Activated naive CD4-positive, alpha-beta T cell treated with anti-CD3 and anti-CD28 coated beads, Interleukin-2, amount 10 ng/mL, durations not matched to agents 7 days and 5 days (primary cell): Measurements from ENCODE around the gene NOTCH4.
A peak's percentile ranks its signal among the peaks of the same experiment; 100 is the strongest.
"Not testable (repeated sequence)": the region's sequence is repeated elsewhere in the genome, so short reads cannot be mapped to it uniquely, and the experiment has no call there.

Experiments
- CTCF ChIA-PET: fragments of 350-600 bp; sonication (Branson Sonifier 250); formaldehyde crosslinking; loops from one replicate; lab custom pipeline; 2021; ENCODE audit warnings: antibody characterized with exemption; lab: Charles Lee
- DNase-seq: peaks from one replicate; pipeline ENCODE4 v3.0.0-alpha.2; 2020
- H3K27ac Mint-ChIP-seq: one replicate; pipeline ENCODE4 v1.8.0; 2021; ENCODE audit warnings: mild to moderate bottlenecking, moderate library complexity, mixed read lengths
- H3K27me3 Mint-ChIP-seq: one replicate; pipeline ENCODE4 v1.8.0; 2021; ENCODE audit warnings: mild to moderate bottlenecking, mixed read lengths
- H3K36me3 Mint-ChIP-seq: one replicate; pipeline ENCODE4 v1.8.0; 2021; ENCODE audit warnings: mixed read lengths
- H3K4me1 Mint-ChIP-seq: one replicate; pipeline ENCODE4 v1.8.0; 2021; ENCODE audit warnings: mixed read lengths
- H3K4me3 Mint-ChIP-seq: one replicate; pipeline ENCODE4 v1.8.0; 2021; ENCODE audit warnings: mild to moderate bottlenecking, moderate library complexity, mixed read lengths
- H3K9me3 Mint-ChIP-seq: one replicate; pipeline ENCODE4 v1.8.0; 2021; ENCODE audit warnings: mixed read lengths

NOTCH4 gene

GRCh38 chr6:32194825-32195651 is 28.8 kb downstream of the NOTCH4 start:
- Mint-ChIP-seq H3K27ac (peak overlapping the region; percentile 99), H3K36me3 (peaks cover 27% of the 10 kb centered on the region), H3K27me3 (peaks cover 8% of the 10 kb centered on the region), H3K9me3 (no peaks in the 10 kb centered on the region), H3K4me1 (peaks cover 34% of the 10 kb centered on the region), H3K4me3 (peak overlapping the region; percentile 94)
- CTCF ChIA-PET: interaction anchor here (0.6 to 1.6 kb wide), 15 partner anchors 16 to 399 kb away, joined by 3 to 9 read pairs (median 3); partner anchors contain the start of genes RNF5 and VARS1
- DNase-seq: peak; percentile 61

DNA sequence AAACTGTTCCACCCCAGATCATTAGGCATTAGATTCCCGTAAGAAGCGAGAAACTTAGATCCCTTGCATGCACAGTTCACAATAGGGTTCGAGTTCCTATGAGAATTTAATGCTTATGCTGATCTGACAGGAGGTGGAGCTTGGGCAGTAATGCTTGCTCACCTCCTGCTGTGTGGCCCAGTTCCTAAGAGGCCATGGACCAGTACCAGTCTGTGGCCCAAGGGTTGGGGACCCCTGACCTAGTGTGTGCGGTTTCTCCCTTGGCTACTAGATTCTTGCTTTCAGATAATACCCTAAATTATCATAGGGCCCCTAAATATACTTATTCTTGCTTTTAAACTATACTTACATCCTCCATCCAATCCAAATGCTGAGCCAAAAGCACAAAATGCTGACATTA is 29.5 kb downstream of the NOTCH4 start:
- DNase-seq: no peak
- Mint-ChIP-seq H3K4me1 (peaks cover 34% of the 10 kb centered on the region), H3K9me3 (no peaks in the 10 kb centered on the region), H3K27me3 (peaks cover 8% of the 10 kb centered on the region), H3K36me3 (peaks cover 28% of the 10 kb centered on the region), H3K4me3 (peak overlapping the region; percentile 94), H3K27ac (no peak overlapping the region)
- CTCF ChIA-PET: interaction anchor here (0.6 to 1.6 kb wide), 4 partner anchors 40 to 408 kb away, joined by 3 to 4 read pairs (median 3); no protein-coding TSS in a partner anchor

GRCh38 chr6:32193096-32193495 is 30.8 kb downstream of the NOTCH4 start:
- CTCF ChIA-PET: interaction anchor here (0.8 to 1.6 kb wide), 3 partner anchors 11 to 64 kb away, joined by 3 to 6 read pairs (median 5); no protein-coding TSS in a partner anchor
- DNase-seq, H3K9me3 Mint-ChIP-seq, H3K27me3 Mint-ChIP-seq: not testable (repeated sequence)
- H3K36me3 Mint-ChIP-seq: peaks cover 39% of the 10 kb centered on the region
- H3K4me3 Mint-ChIP-seq: peak overlapping the region; percentile 100
- peak overlapping the region; percentile 98 for H3K27ac Mint-ChIP-seq
- peaks cover 46% of the 10 kb centered on the region for H3K4me1 Mint-ChIP-seq

DNA sequence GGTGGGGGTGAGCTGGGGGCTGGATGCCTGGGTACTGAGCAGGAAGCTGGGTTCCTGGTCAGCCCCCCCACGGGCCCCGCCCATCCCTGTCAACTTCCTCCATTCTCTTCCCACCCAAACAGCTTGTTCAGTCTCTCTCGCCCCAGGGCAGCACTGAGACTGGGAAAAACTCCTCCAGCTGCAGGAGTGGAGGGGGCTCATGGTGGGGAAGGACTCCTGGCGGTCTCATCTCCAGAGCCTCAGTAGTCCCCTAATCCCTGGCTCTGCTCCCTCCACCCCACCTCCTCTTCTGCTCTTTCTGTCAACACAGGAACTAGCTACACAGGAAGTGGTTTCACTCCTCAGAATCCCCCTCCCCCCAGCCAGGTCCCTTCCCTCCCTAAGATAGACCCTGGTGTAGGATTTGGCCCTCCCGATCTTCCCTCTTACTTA is 31.2 kb downstream of the NOTCH4 start, which contains the start of gene GPSM3:
TSS of gene GPSM3 (minus strand) at position 36 of the 432 bp plus-strand sequence. CDS start 130 bp downstream, outside the sequence.
- peak; percentile 79 for DNase-seq
- CTCF ChIA-PET: interaction anchor here (0.8 to 1.6 kb wide), 3 partner anchors 10 to 64 kb away, joined by 3 to 6 read pairs (median 5); no protein-coding TSS in a partner anchor
- H3K4me3 Mint-ChIP-seq: peak within 1 kb of the TSS; percentile 100
- peaks cover 43% of the 10 kb centered on the region for H3K36me3 Mint-ChIP-seq
- H3K27me3 Mint-ChIP-seq: peaks cover 5% of the 10 kb centered on the region
- H3K4me1 Mint-ChIP-seq: peaks cover 51% of the 10 kb centered on the region
- no peaks in the 10 kb centered on the region for H3K9me3 Mint-ChIP-seq
- H3K27ac Mint-ChIP-seq: peak within 1 kb of the TSS; percentile 98

DNA sequence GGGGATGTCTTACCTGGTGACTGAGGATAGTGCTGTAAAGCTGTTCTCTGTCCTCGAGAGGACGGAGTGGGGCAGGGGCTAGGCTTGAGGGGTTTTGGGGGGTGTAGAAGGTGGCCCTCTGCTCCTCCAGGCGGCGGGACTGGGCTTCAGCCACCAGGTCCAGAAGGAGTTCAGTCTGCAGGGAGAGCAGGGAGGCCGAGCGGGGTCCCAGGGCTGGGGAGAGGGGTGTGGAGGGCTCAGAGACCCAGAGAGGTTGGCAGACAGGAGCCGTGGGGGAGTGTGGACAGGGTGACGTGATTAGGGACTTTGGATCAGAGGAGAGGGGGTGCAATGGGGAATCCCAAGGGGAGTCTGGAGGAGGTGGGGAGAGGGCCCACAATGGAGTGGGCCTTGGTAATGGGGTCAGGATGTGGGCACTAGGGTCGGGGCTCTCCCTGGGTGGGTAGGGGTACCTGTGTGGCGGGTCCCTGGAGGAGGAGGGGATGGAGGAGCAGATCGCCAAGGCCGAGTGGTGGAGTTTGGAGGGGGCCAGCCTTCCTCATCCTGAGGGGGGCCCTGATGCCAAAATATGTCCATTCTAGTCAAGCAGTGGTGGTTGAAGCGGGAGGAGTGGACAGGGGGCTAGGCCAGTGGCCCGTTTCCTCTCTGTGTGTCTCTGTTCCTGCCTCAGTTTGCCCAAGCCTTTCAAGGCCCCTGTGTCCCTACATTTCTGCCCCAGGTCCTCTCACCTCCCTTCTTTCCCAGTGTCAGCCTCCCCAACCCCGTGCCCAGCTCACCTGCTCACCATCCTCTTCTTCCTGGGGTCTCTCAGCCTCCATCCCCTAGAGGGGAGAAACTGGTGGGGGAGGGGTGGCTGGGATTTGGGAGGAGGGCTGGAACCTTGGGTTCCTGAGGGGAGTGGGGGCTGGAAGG is 31.9 kb downstream of the NOTCH4 start:
- peaks cover 5% of the 10 kb centered on the region for H3K27me3 Mint-ChIP-seq
- DNase-seq: no peak
- H3K4me3 Mint-ChIP-seq: peak overlapping the region; percentile 100
- peak overlapping the region; percentile 98 for H3K27ac Mint-ChIP-seq
- H3K36me3 Mint-ChIP-seq: peaks cover 50% of the 10 kb centered on the region
- peaks cover 56% of the 10 kb centered on the region for H3K4me1 Mint-ChIP-seq
- H3K9me3 Mint-ChIP-seq: no peaks in the 10 kb centered on the region
- CTCF ChIA-PET: interaction anchor here (0.8 to 1.7 kb wide), 5 partner anchors 9 to 74 kb away, joined by 3 to 6 read pairs (median 5); no protein-coding TSS in a partner anchor

GRCh38 chr6:32190911-32191677 is 32.8 kb downstream of the NOTCH4 start:
- no peaks in the 10 kb centered on the region for H3K9me3 Mint-ChIP-seq
- H3K27me3 Mint-ChIP-seq: peaks cover 5% of the 10 kb centered on the region
- CTCF ChIA-PET: interaction anchor here (0.9 to 1.7 kb wide), 3 partner anchors 9 to 73 kb away, joined by 5 to 6 read pairs (median 5); no protein-coding TSS in a partner anchor
- H3K4me1 Mint-ChIP-seq: peaks cover 59% of the 10 kb centered on the region
- no peak for DNase-seq
- peak overlapping the region; percentile 98 for H3K27ac Mint-ChIP-seq
- peaks cover 58% of the 10 kb centered on the region for H3K36me3 Mint-ChIP-seq
- peak overlapping the region; percentile 100 for H3K4me3 Mint-ChIP-seq

DNA sequence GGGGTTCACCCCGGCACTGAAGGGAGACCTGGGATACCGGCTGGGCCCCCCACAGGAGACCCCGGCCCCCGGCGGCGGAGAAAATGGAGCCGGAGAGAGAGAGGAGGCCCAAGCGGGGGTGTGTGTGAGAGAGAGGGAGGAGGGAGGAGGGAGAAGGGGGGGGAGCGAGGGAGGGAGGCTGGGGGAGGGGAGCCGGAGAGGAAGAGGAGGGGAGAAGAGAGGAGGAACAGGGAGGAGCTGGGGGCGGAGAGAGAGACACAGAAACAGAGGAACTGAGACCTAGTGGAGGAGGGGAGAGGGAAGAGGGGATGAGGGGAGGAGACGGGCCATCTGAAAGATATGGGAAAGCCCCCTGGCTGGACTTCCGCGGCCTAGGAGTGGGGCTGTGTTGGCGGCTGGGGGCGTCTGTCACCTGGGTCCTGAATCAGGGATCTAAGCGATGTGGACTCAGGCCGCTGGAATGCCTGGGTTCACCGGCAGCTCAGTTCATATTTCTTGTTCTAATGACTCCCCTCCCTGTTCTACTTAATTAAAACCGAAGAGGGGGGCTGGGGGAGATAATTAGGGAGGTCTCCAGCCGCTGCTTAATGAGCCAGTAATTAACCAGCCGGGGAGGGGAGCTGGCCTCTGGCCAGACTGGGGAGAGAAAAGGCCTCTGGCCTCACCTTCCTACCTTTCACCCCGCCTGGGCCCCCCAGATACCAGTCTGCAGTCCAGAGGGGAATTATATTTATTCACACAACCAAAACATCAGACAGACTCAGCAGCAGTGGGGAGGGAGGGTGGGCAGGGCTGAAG is 33.6 kb downstream of the NOTCH4 start, which contains the start of gene PBX2:
TSS of gene PBX2 (minus strand) at position 149 of the 798 bp plus-strand sequence. CDS start 287 bp downstream, outside the sequence.
- Mint-ChIP-seq H3K9me3 (no peaks in the 10 kb centered on the region), H3K27ac (peak within 1 kb of the TSS; percentile 98), H3K36me3 (peaks cover 65% of the 10 kb centered on the region), H3K4me3 (peak within 1 kb of the TSS; percentile 100), H3K4me1 (peaks cover 63% of the 10 kb centered on the region), H3K27me3 (peaks cover 5% of the 10 kb centered on the region)
- CTCF ChIA-PET: interaction anchor here (0.9 to 1.7 kb wide), 3 partner anchors 8 to 72 kb away, joined by 5 to 6 read pairs (median 5); no protein-coding TSS in a partner anchor
- DNase-seq: peak; percentile 94

DNA sequence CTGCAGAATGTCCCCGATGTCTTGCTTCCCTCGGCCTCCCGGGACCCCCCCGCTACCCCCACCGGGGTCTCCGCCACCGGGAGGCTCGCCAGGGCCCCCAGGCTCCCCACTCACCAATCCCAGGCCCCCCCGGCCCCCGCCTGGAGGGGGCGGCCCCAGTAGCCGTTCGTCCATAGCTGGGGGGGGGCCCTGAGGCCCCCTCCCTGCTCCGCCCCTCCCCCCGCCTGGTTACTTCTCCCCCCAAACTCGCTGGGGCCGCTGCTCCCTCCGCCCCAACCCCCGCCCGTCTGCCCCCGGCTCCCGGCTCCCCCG is 34.2 kb downstream of the NOTCH4 start:
- peak overlapping the region; percentile 92 for H3K4me3 Mint-ChIP-seq
- no peaks in the 10 kb centered on the region for H3K9me3 Mint-ChIP-seq
- peak overlapping the region; percentile 90 for H3K27ac Mint-ChIP-seq
- CTCF ChIA-PET: no interaction called here
- peaks cover 57% of the 10 kb centered on the region for H3K4me1 Mint-ChIP-seq
- DNase-seq: no peak
- H3K36me3 Mint-ChIP-seq: peaks cover 65% of the 10 kb centered on the region
- H3K27me3 Mint-ChIP-seq: peaks cover 5% of the 10 kb centered on the region

DNA sequence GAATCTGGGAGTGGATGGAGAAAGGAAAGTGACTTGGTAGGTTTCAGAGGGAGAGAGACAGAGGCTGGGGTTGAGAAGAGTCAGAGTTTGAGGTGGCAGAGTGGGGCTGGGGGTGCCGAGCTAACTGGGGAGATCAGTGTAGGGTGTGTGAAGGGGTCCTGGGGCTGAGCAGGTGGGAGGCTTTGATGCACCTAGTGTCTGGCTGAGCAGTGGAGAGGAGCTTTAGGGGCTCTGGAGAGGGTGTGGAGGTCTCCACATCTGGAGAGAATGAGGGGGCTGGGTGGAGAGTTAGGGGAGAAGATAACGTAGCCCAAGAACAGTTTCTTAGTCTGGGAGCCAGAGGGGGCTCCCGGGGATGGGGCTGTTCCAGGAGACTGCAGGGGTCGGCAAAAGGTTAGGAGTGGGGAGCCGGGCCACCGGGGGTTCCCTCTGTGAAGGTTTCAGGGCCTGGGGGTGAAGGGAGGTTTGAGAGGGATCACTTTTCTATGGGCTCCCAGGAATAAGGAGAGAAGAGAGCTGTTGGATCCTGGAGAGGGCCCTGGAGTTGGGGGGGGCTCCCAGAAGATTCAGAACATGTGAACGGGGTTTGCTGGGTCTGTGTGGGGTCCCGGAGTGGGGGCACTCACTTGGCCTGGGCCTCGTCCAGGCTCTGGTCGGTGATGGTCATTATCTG is 34.7 kb downstream of the NOTCH4 start:
- no peak for DNase-seq
- Mint-ChIP-seq H3K27ac (peak overlapping the region; percentile 90), H3K9me3 (no peaks in the 10 kb centered on the region), H3K4me1 (peaks cover 52% of the 10 kb centered on the region), H3K4me3 (peak overlapping the region; percentile 92), H3K36me3 (peaks cover 66% of the 10 kb centered on the region), H3K27me3 (peaks cover 5% of the 10 kb centered on the region)
- CTCF ChIA-PET: no interaction called here

DNA sequence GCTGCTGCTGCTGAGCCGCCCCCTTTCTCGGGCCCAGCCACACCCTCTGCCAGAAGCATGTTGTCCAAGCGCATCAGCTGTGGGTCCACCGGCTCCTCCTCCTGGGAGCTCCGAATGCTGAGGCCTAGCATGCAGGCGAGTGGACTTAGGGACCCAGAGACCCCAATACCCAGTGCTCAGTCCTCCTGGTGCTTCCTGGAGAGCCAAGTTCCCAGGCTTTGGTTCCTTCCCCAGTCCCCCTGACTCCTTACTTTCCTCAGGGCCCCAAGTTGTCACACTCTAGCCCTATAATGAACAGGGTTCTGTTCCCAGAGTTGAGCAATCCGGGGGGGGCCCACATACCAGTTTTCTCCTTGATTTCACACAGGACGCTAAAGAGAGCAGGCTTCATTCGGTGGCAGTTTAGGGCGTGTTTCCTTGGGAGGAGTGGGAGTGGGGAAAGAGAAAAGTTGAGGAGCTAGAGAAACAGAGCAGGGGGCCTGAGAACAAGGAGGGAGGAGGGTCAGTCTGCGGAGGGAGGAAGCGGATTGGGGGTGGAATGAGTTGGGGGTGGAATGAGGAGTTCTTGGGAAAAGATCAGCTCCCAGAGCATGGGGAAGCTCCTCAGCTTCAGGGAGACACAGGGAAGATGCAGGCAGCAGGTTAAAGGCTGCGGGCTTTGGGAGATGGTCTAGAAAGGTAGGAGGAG is 35.3 kb downstream of the NOTCH4 start:
- peak overlapping the region; percentile 92 for H3K4me3 Mint-ChIP-seq
- DNase-seq: no peak
- CTCF ChIA-PET: no interaction called here
- H3K36me3 Mint-ChIP-seq: peaks cover 70% of the 10 kb centered on the region
- H3K4me1 Mint-ChIP-seq: peaks cover 45% of the 10 kb centered on the region
- peaks cover 5% of the 10 kb centered on the region for H3K27me3 Mint-ChIP-seq
- no peaks in the 10 kb centered on the region for H3K9me3 Mint-ChIP-seq
- H3K27ac Mint-ChIP-seq: peak overlapping the region; percentile 90

DNA sequence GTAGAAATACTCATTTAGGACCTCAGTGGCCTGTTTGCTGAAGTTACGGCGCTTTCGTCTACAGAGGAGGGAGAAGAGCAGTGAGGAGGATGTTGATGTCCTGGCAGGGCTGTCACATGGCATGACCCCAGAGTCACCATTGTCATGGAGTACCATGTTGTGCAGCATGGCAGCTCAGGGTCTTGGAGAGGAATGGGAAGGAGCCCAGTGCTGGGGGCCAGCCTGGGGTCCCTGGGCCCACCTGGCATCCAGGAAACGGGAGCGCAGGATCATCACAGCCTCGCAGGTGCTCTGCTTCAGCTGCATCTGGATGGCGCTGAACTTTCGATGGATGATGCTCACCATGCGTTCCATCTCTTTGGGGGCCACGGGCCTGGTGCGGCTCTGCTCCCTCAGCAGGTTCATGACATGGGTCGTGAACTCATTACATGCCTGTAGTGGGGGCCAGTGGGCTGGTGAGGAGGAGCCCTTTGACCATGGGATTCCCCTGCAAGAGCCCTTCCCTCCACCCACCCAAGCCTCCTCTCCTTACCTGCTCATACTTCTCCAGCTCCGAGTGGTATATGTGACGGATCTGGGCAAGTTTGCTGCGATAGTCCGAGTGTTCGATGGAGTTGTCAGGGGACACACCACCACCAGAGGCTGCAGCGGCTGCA is 36.0 kb downstream of the NOTCH4 start:
- DNase-seq, CTCF ChIA-PET, H3K9me3 Mint-ChIP-seq, H3K27me3 Mint-ChIP-seq: not testable (repeated sequence)
- H3K36me3 Mint-ChIP-seq: peaks cover 70% of the 10 kb centered on the region
- peak overlapping the region; percentile 92 for H3K4me3 Mint-ChIP-seq
- peaks cover 40% of the 10 kb centered on the region for H3K4me1 Mint-ChIP-seq
- H3K27ac Mint-ChIP-seq: peak overlapping the region; percentile 85
